GM12878 (cell line): ENCODE data around the gene VEGFD. TPM values are rescaled to one million over a fixed set of nuclear protein-coding genes. Genes with fewer than 3 reads are reported as not detected.
A peak's percentile ranks its signal among the peaks of the same experiment; 100 is the strongest.

Source experiments
- BCL11A ChIP-seq: IDR thresholded peaks from 2 replicates; pipeline ENCODE4 v1.6.1; 2011; ENCODE audit warnings: low read depth, low read length
- CBX3 ChIP-seq: fragments of 200-600 bp; sonication (generic); IDR thresholded peaks from 2 replicates; pipeline ENCODE4 v1.6.1; 2016; ENCODE audit warnings: low read depth, borderline replicate concordance
- CBX5 ChIP-seq: sonication (generic); IDR thresholded peaks from 2 replicates; pipeline ENCODE4 v1.6.1; 2016; ENCODE audit warnings: low read depth, moderate library complexity, mild to moderate bottlenecking, inconsistent platforms
- EP300 ChIP-seq, 2 experiments: fragments of 150-350 bp in 1 of 2; IDR thresholded peaks; 2 replicates each; pipeline ENCODE4 v1.6.1; 2011 to 2012; ENCODE audit warnings: low read depth in 2 of 2, low read length in 2 of 2, borderline replicate concordance in 1 of 2, improper control_type of control experiment in 1 of 2, inconsistent platforms in 1 of 2; ENCODE audit not compliant: control insufficient read depth in 1 of 2
- ESRRA ChIP-seq: IDR thresholded peaks from 2 replicates; pipeline ENCODE4 v1.6.1; 2012; ENCODE audit warnings: mild to moderate bottlenecking, low read length, improper control_type of control experiment
- ETV6 ChIP-seq, 2 experiments: fragments of 450-650 bp in 1 of 2; IDR thresholded peaks in 1 of 2; conservative IDR thresholded peaks in 1 of 2; 2 replicates each; pipeline ENCODE4 v1.6.1; 2014; ENCODE audit warnings: antibody characterized with exemption in 1 of 2, borderline replicate concordance in 1 of 2, low read depth in 1 of 2, mild to moderate bottlenecking in 1 of 2, moderate library complexity in 1 of 2
- FOXK2 ChIP-seq: fragments of 450-650 bp; IDR thresholded peaks from 2 replicates; pipeline ENCODE4 v1.6.1; 2017; ENCODE audit warnings: mild to moderate bottlenecking, moderate library complexity
- HDAC2 ChIP-seq: fragments of 200-600 bp; sonication (generic); IDR thresholded peaks from 2 replicates; pipeline ENCODE4 v1.6.1; 2017
- JUNB ChIP-seq: IDR thresholded peaks from 2 replicates; pipeline ENCODE4 v1.6.1; 2016; ENCODE audit warnings: antibody characterized with exemption, mild to moderate bottlenecking
- JUND ChIP-seq: IDR thresholded peaks from 2 replicates; pipeline ENCODE4 v1.6.1; 2012; ENCODE audit warnings: low read depth, mild to moderate bottlenecking, low read length, improper control_type of control experiment, moderate library complexity
- LARP7 ChIP-seq: fragments of 450-650 bp; IDR thresholded peaks from 2 replicates; pipeline ENCODE4 v1.6.1; 2017; ENCODE audit warnings: mild to moderate bottlenecking
- MEF2A ChIP-seq: IDR thresholded peaks from 2 replicates; pipeline ENCODE4 v1.6.1; 2011; ENCODE audit warnings: low read depth, mild to moderate bottlenecking, low read length, moderate library complexity; ENCODE audit not compliant: insufficient read depth
- MEF2B ChIP-seq: fragments of 450-650 bp; IDR thresholded peaks from 2 replicates; pipeline ENCODE4 v1.6.1; 2018; ENCODE audit warnings: mild to moderate bottlenecking, moderate library complexity; ENCODE audit not compliant: partially characterized antibody, poor library complexity, severe bottlenecking
- MYC ChIP-seq: IDR thresholded peaks from 2 replicates; pipeline ENCODE4 v1.6.1; 2011; ENCODE audit warnings: mild to moderate bottlenecking, low read length, moderate library complexity, inconsistent platforms; ENCODE audit not compliant: insufficient read depth, insufficient replicate concordance, insufficient read length, severe bottlenecking
- NBN ChIP-seq: fragments of 450-650 bp; IDR thresholded peaks from 2 replicates; pipeline ENCODE4 v1.6.1; 2016
- NFIC ChIP-seq: IDR thresholded peaks from 2 replicates; pipeline ENCODE4 v1.6.1; 2012; ENCODE audit warnings: low read depth, mild to moderate bottlenecking, inconsistent platforms, low read length, moderate library complexity
- NRF1 ChIP-seq: conservative IDR thresholded peaks from 2 replicates; pipeline ENCODE4 v1.6.1; 2011; ENCODE audit warnings: mild to moderate bottlenecking, low read depth, low read length, improper control_type of control experiment
- PAX8 ChIP-seq: fragments of 450-650 bp; IDR thresholded peaks from 2 replicates; pipeline ENCODE4 v1.6.1; 2017; ENCODE audit warnings: mild to moderate bottlenecking, moderate library complexity
- POLR2AphosphoS2 ChIP-seq: IDR thresholded peaks from 2 replicates; pipeline ENCODE4 v1.6.1; 2011; ENCODE audit warnings: low read depth, mild to moderate bottlenecking, low read length, improper control_type of control experiment, moderate library complexity
- POU2F2 ChIP-seq: IDR thresholded peaks from 3 replicates; pipeline ENCODE4 v1.6.1; 2011; ENCODE audit warnings: low read depth, mild to moderate bottlenecking, low read length, borderline replicate concordance
- RBBP5 ChIP-seq: fragments of 200-600 bp; sonication (generic); conservative IDR thresholded peaks from 2 replicates; pipeline ENCODE4 v1.6.1; 2016
- RFX5 ChIP-seq: IDR thresholded peaks from 2 replicates; pipeline ENCODE4 v1.6.1; 2011; ENCODE audit warnings: low read depth, low read length, improper control_type of control experiment
- SMARCA5 ChIP-seq: fragments of 450-650 bp; IDR thresholded peaks from 2 replicates; pipeline ENCODE4 v1.6.1; 2017; ENCODE audit warnings: mild to moderate bottlenecking
- SREBF2 ChIP-seq: IDR thresholded peaks from 2 replicates; pipeline ENCODE4 v1.6.1; 2012; ENCODE audit warnings: mild to moderate bottlenecking, low read length
- SUZ12 ChIP-seq: fragments of 200-600 bp; sonication (generic); IDR thresholded peaks from one replicate; pipeline ENCODE4 v1.6.1; 2018; ENCODE audit warnings: antibody characterized with exemption, mild to moderate bottlenecking; ENCODE audit not compliant: unreplicated experiment
- YBX1 ChIP-seq: fragments of 450-650 bp; IDR thresholded peaks from 2 replicates; pipeline ENCODE4 v1.6.1; 2016; ENCODE audit warnings: antibody characterized with exemption
- ZBTB4 ChIP-seq: fragments of 450-650 bp; formaldehyde crosslinking; IDR thresholded peaks from 2 replicates; pipeline ENCODE4 v1.4.0; 2022; ENCODE audit warnings: mild to moderate bottlenecking, moderate library complexity
- polyA plus RNA-seq, 11 experiments: library from polyadenylated mRNA; depleted of rRNA in 4 of 11; unstranded in 6 of 11; stranded (reverse) in 5 of 11; fragments of >200 nt; fragmentation: Nextera tagmentation in 4 of 11; fragmentation: Illumina TruSeq in 1 of 11; extraction: Ambion mirVana in 4 of 11; extraction: Trizol in 1 of 11; gene quantifications; 1 replicate in 1 of 11; 2 replicates in 10 of 11; pipeline versions ENCODE4 v1.2.1 to v1.2.3, GENCODE V29; 2011 to 2016; ENCODE audit warnings: inconsistent platforms in 2 of 11, missing spikeins in 2 of 11, low read depth in 1 of 11
- total RNA-seq, 4 experiments: library from RNA; depleted of rRNA in 3 of 4; stranded (reverse); fragments of >200 nt in 3 of 4; fragmentation: Illumina TruSeq in 1 of 4; extraction: Trizol in 1 of 4; gene quantifications; 2 replicates each; pipeline versions ENCODE4 v1.2.1 to v1.2.3, GENCODE V29; 2013 to 2021
- TF ChIP-seq, protein P1 (sequence below): IDR thresholded peaks from 2 replicates; pipeline ENCODE4 v1.6.1; 2011; ENCODE audit warnings: low read depth, low read length, improper control_type of control experiment, borderline replicate concordance

Gene VEGFD
- total and polyA plus RNA-seq, 10 of the 15 experiments (the other 5 are each of a cell fraction or from before 2014, with no cell fraction given) = 0.15 TPM; not detected in 9

GRCh38 chrX:15335135-15336022 is 48.8 kb downstream of the VEGFD start, which contains the start of gene PIGA (continued):
- TF ChIP-seq FOXK2 (no peak), JUNB (no peak), MEF2B (no peak), RFX5 (no peak), NFIC (no peak), RBBP5 (no peak), ZBTB4 (CRISPR knock-in tag) (no peak), SUZ12 (no peak), NRF1 (peak; percentile 72), SMARCA5 (no peak), YBX1 (no peak), NBN (no peak), JUND (no peak), ESRRA (no peak), LARP7 (0 out of 2 replicates have a peak, but pooled peaks have one; percentile 27), PAX8 (no peak), CBX3 (no peak), BCL11A (no peak), MYC (no peak), ETV6 (conservative IDR thresholded peaks at IDR 0.05 in 1 of 2, IDR thresholded peaks at IDR 0.05 in 1 of 2; ENCODE audit: borderline replicate concordance in 1 of 2, low read depth in 1 of 2) (no peak), CBX5 (no peak), MEF2A (no peak), HDAC2 (no peak), EP300 (IDR thresholded peaks at IDR 0.05; ENCODE audit: borderline replicate concordance in 1 of 2, control insufficient read depth in 1 of 2, low read depth in 2 of 2, low read length in 2 of 2) (no peak), POU2F2 (no peak), SREBF2 (no peak), POLR2AphosphoS2 (peak; percentile 42; the same call in 1 of the 2 replicates)
- TF ChIP-seq, protein P1, sequence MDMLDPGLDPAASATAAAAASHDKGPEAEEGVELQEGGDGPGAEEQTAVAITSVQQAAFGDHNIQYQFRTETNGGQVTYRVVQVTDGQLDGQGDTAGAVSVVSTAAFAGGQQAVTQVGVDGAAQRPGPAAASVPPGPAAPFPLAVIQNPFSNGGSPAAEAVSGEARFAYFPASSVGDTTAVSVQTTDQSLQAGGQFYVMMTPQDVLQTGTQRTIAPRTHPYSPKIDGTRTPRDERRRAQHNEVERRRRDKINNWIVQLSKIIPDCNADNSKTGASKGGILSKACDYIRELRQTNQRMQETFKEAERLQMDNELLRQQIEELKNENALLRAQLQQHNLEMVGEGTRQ = no peak; the same call in 1 of the 2 replicates
